ENCODE data around the gene GPN2.
"Not testable (repeated sequence)": the region's sequence is repeated elsewhere in the genome, so short reads cannot be mapped to it uniquely, and the experiment has no call there.

The GPN2 gene

GRCh38 chr1:26848941-26849774 is 40.9 kb downstream of the GPN2 start:
- DNase-seq, result no peak
- H3K36me3 ChIP-seq, result peaks cover 58% of the 10 kb centered on the region
- H3K9me3 ChIP-seq (ENCODE audit: severe bottlenecking), result no peaks in the 10 kb centered on the region
- no peak overlapping the region for H3K27ac ChIP-seq
- TF ChIP-seq CTCF (IDR thresholded peaks at IDR 0.05; ENCODE audit: low read depth, low read length), result no peak
- H3K27me3 ChIP-seq (ENCODE audit: insufficient read depth, low read depth, severe bottlenecking), result no peaks in the 10 kb centered on the region
- H3K4me3 ChIP-seq (ENCODE audit: low read depth, low read length), result no peak overlapping the region

- no peaks in the 10 kb centered on the region for H3K27me3 ChIP-seq (ENCODE audit: insufficient read depth, low read depth, severe bottlenecking)
- peaks cover 55% of the 10 kb centered on the region for H3K36me3 ChIP-seq
- H3K9me3 ChIP-seq (ENCODE audit: severe bottlenecking), result no peaks in the 10 kb centered on the region
- no peak for TF ChIP-seq CTCF (IDR thresholded peaks at IDR 0.05; ENCODE audit: low read depth, low read length)
- no peak overlapping the region for H3K27ac ChIP-seq
- H3K4me3 ChIP-seq (ENCODE audit: low read depth, low read length), result no peak overlapping the region
- DNase-seq, result no peak
Measured at GRCh38 chr1:26848499-26848898, 41.6 kb downstream of the GPN2 start.

- H3K36me3 ChIP-seq, result peaks cover 48% of the 10 kb centered on the region
- not testable (repeated sequence) for H3K27ac ChIP-seq; H3K27me3 ChIP-seq (ENCODE audit: insufficient read depth, low read depth, severe bottlenecking); H3K4me3 ChIP-seq (ENCODE audit: low read depth, low read length); DNase-seq; H3K9me3 ChIP-seq (ENCODE audit: severe bottlenecking)
Measured at GRCh38 chr1:26847826-26848225, 42.3 kb downstream of the GPN2 start.

- no peaks in the 10 kb centered on the region for H3K27me3 ChIP-seq (ENCODE audit: insufficient read depth, low read depth, severe bottlenecking)
- TF ChIP-seq CTCF (IDR thresholded peaks at IDR 0.05; ENCODE audit: low read depth, low read length), result no peak
- H3K27ac ChIP-seq, result no peak overlapping the region
- H3K9me3 ChIP-seq (ENCODE audit: severe bottlenecking), result no peaks in the 10 kb centered on the region
- peaks cover 43% of the 10 kb centered on the region for H3K36me3 ChIP-seq
- no peak for DNase-seq
- H3K4me3 ChIP-seq (ENCODE audit: low read depth, low read length), result no peak overlapping the region
Measured at GRCh38 chr1:26844424-26845196, 45.5 kb downstream of the GPN2 start.

GRCh38 chr1:26839779-26840178 is 50.3 kb downstream of the GPN2 start:
- peaks cover 70% of the 10 kb centered on the region for H3K36me3 ChIP-seq
- H3K27ac ChIP-seq, result no peak overlapping the region
- TF ChIP-seq CTCF (IDR thresholded peaks at IDR 0.05; ENCODE audit: low read depth, low read length), result no peak
- no peak overlapping the region for H3K4me3 ChIP-seq (ENCODE audit: low read depth, low read length)
- H3K27me3 ChIP-seq (ENCODE audit: insufficient read depth, low read depth, severe bottlenecking), result no peaks in the 10 kb centered on the region
- no peaks in the 10 kb centered on the region for H3K9me3 ChIP-seq (ENCODE audit: severe bottlenecking)
- no peak for DNase-seq

GRCh38 chr1:26839339-26839722 is 50.8 kb downstream of the GPN2 start:
- H3K36me3 ChIP-seq, result peaks cover 73% of the 10 kb centered on the region
- H3K27ac ChIP-seq, result no peak overlapping the region
- H3K27me3 ChIP-seq (ENCODE audit: insufficient read depth, low read depth, severe bottlenecking), result no peaks in the 10 kb centered on the region
- H3K4me3 ChIP-seq (ENCODE audit: low read depth, low read length), result no peak overlapping the region
- no peaks in the 10 kb centered on the region for H3K9me3 ChIP-seq (ENCODE audit: severe bottlenecking)
- TF ChIP-seq CTCF (IDR thresholded peaks at IDR 0.05; ENCODE audit: low read depth, low read length), result no peak
- no peak for DNase-seq
